Activated naive CD8-positive, alpha-beta T cell treated with anti-CD3 and anti-CD28 coated beads, Interleukin-2, amount 50 U/mL, for 24 hours (primary cell): ENCODE results near the gene INPP5E.
"Not testable (repeated sequence)": the region's sequence is repeated elsewhere in the genome, so short reads cannot be mapped to it uniquely, and the experiment has no call there.

Experiments
- ATAC-seq: fragments of 150-1000 bp; cut with Tn5 transposase; one replicate; pipeline ENCODE4 v1.10.0; 2021
- DNase-seq: peaks from one replicate; pipeline ENCODE4 v3.0.0; 2021
- H3K27ac Mint-ChIP-seq: one replicate; pipeline ENCODE4 v1.8.0; 2021; ENCODE audit warnings: mild to moderate bottlenecking, mixed read lengths
- H3K27me3 Mint-ChIP-seq: one replicate; pipeline ENCODE4 v1.8.0; 2021; ENCODE audit warnings: mixed read lengths
- H3K36me3 Mint-ChIP-seq: one replicate; pipeline ENCODE4 v1.8.0; 2021; ENCODE audit warnings: low read depth, mixed read lengths
- H3K4me1 Mint-ChIP-seq: one replicate; pipeline ENCODE4 v1.8.0; 2021; ENCODE audit warnings: mixed read lengths
- H3K4me3 Mint-ChIP-seq: one replicate; pipeline ENCODE4 v1.8.0; 2021; ENCODE audit warnings: mild to moderate bottlenecking, moderate library complexity, mixed read lengths
- H3K9me3 Mint-ChIP-seq: one replicate; pipeline ENCODE4 v1.8.0; 2021; ENCODE audit warnings: mixed read lengths

Gene INPP5E

GRCh38 chr9:136431782-136432350 lies 7.8 kb downstream of the INPP5E start:
- Mint-ChIP-seq H3K4me1 (peaks cover 5% of the 10 kb centered on the region), H3K36me3 (peaks cover 4% of the 10 kb centered on the region), H3K4me3 (no peak overlapping the region), H3K27me3 (no peaks in the 10 kb centered on the region), H3K9me3 (no peaks in the 10 kb centered on the region), H3K27ac (no peak overlapping the region)
- ATAC-seq (no peak), DNase-seq (no peak)

- Mint-ChIP-seq H3K4me3 (no peak overlapping the region), H3K27ac (no peak overlapping the region), H3K27me3 (no peaks in the 10 kb centered on the region), H3K4me1 (no peaks in the 10 kb centered on the region), H3K36me3 (peaks cover 10% of the 10 kb centered on the region), H3K9me3 (no peaks in the 10 kb centered on the region)
- DNase-seq (no peak), ATAC-seq (no peak)
Observed at GRCh38 chr9:136430588-136431234, 8.9 kb downstream of the INPP5E start.

- DNase-seq = no peak
- H3K27me3 Mint-ChIP-seq = no peaks in the 10 kb centered on the region
- H3K36me3 Mint-ChIP-seq = peaks cover 11% of the 10 kb centered on the region
- no peak overlapping the region for H3K4me3 Mint-ChIP-seq
- no peaks in the 10 kb centered on the region for H3K9me3 Mint-ChIP-seq
- peaks cover 3% of the 10 kb centered on the region for H3K4me1 Mint-ChIP-seq
- ATAC-seq = peak; percentile 11
- no peak overlapping the region for H3K27ac Mint-ChIP-seq
Observed at GRCh38 chr9:136429683-136430491, 9.8 kb downstream of the INPP5E start.

GRCh38 chr9:136429075-136429628 lies 10.5 kb downstream of the INPP5E start:
- DNase-seq (no peak), ATAC-seq (no peak)
- Mint-ChIP-seq H3K4me3 (no peak overlapping the region), H3K4me1 (peaks cover 6% of the 10 kb centered on the region), H3K27me3 (no peaks in the 10 kb centered on the region), H3K36me3 (peaks cover 14% of the 10 kb centered on the region), H3K27ac (no peak overlapping the region), H3K9me3 (no peaks in the 10 kb centered on the region)

GRCh38 chr9:136426787-136427186 lies 12.9 kb downstream of the INPP5E start:
- H3K27ac Mint-ChIP-seq = no peak overlapping the region
- ATAC-seq (no peak), DNase-seq (no peak)
- H3K36me3 Mint-ChIP-seq = peaks cover 18% of the 10 kb centered on the region
- peaks cover 6% of the 10 kb centered on the region for H3K4me1 Mint-ChIP-seq
- H3K4me3 Mint-ChIP-seq = no peak overlapping the region
- no peaks in the 10 kb centered on the region for H3K27me3 Mint-ChIP-seq
- no peaks in the 10 kb centered on the region for H3K9me3 Mint-ChIP-seq

- not testable (repeated sequence) for H3K27ac Mint-ChIP-seq, ATAC-seq, H3K4me3 Mint-ChIP-seq, H3K9me3 Mint-ChIP-seq, DNase-seq, H3K27me3 Mint-ChIP-seq, H3K4me1 Mint-ChIP-seq
- H3K36me3 Mint-ChIP-seq = peaks cover 22% of the 10 kb centered on the region
Observed at GRCh38 chr9:136425367-136425766, 14.3 kb downstream of the INPP5E start.

GRCh38 chr9:136424750-136425362 lies 14.8 kb downstream of the INPP5E start:
- Mint-ChIP-seq H3K4me3 (no peak overlapping the region), H3K36me3 (peaks cover 23% of the 10 kb centered on the region), H3K27me3 (no peaks in the 10 kb centered on the region), H3K27ac (no peak overlapping the region), H3K4me1 (peaks cover 6% of the 10 kb centered on the region), H3K9me3 (no peaks in the 10 kb centered on the region)
- ATAC-seq (no peak), DNase-seq (no peak)

- DNase-seq (no peak), ATAC-seq (no peak)
- Mint-ChIP-seq H3K27me3 (no peaks in the 10 kb centered on the region), H3K27ac (no peak overlapping the region), H3K4me1 (peaks cover 6% of the 10 kb centered on the region), H3K9me3 (no peaks in the 10 kb centered on the region), H3K36me3 (peaks cover 29% of the 10 kb centered on the region), H3K4me3 (no peak overlapping the region)
Observed at GRCh38 chr9:136423432-136424146, 16.1 kb downstream of the INPP5E start.

- Mint-ChIP-seq H3K36me3 (peaks cover 30% of the 10 kb centered on the region), H3K4me1 (peaks cover 6% of the 10 kb centered on the region), H3K4me3 (no peak overlapping the region), H3K27me3 (no peaks in the 10 kb centered on the region), H3K9me3 (no peaks in the 10 kb centered on the region), H3K27ac (no peak overlapping the region)
- DNase-seq (no peak), ATAC-seq (no peak)
Observed at GRCh38 chr9:136422876-136423275, 16.8 kb downstream of the INPP5E start.

GRCh38 chr9:136421791-136422190 lies 17.9 kb downstream of the INPP5E start:
- no peak for ATAC-seq
- Mint-ChIP-seq H3K27me3 (no peaks in the 10 kb centered on the region), H3K9me3 (no peaks in the 10 kb centered on the region), H3K27ac (no peak overlapping the region), H3K36me3 (peaks cover 34% of the 10 kb centered on the region), H3K4me1 (peaks cover 6% of the 10 kb centered on the region), H3K4me3 (no peak overlapping the region)
- no peak for DNase-seq

GRCh38 chr9:136419092-136419420 lies 20.6 kb downstream of the INPP5E start:
- DNase-seq = no peak
- Mint-ChIP-seq H3K4me3 (no peak overlapping the region), H3K27ac (no peak overlapping the region), H3K9me3 (no peaks in the 10 kb centered on the region), H3K36me3 (peaks cover 39% of the 10 kb centered on the region), H3K27me3 (no peaks in the 10 kb centered on the region), H3K4me1 (no peaks in the 10 kb centered on the region)
- ATAC-seq = no peak

GRCh38 chr9:136418182-136419091 lies 21.2 kb downstream of the INPP5E start:
- Mint-ChIP-seq H3K36me3 (peaks cover 45% of the 10 kb centered on the region), H3K9me3 (no peaks in the 10 kb centered on the region), H3K27ac (no peak overlapping the region), H3K4me1 (peaks cover 2% of the 10 kb centered on the region), H3K27me3 (no peaks in the 10 kb centered on the region), H3K4me3 (no peak overlapping the region)
- ATAC-seq (no peak), DNase-seq (no peak)

- Mint-ChIP-seq H3K4me3 (no peak overlapping the region), H3K9me3 (no peaks in the 10 kb centered on the region), H3K27me3 (no peaks in the 10 kb centered on the region), H3K27ac (no peak overlapping the region), H3K4me1 (peaks cover 10% of the 10 kb centered on the region), H3K36me3 (peaks cover 54% of the 10 kb centered on the region)
- DNase-seq = no peak
- no peak for ATAC-seq
Observed at GRCh38 chr9:136416914-136417313, 22.7 kb downstream of the INPP5E start.
